Measurements from ENCODE around the gene THAP5.

DNA sequence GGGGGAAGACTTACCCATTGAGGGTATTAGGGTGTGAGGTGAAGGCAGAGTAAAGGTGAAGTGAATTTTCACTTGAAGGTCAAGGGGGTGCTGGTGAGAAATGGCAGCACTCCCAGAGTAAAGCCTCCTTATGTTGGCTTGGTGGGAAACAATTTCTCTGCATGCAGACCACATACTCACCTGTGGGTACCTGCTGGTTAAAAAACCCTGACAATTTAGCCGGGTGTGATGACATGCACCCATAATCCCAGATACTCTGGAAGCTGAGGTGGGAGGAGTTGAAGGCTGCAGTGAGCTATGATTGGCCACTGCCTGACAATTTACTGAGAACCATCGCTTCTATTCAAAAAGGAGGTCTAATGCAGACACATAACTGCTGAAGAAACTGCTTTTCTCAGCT is 5.7 kb upstream of the THAP5 start:
- TF ChIP-seq, protein P1, sequence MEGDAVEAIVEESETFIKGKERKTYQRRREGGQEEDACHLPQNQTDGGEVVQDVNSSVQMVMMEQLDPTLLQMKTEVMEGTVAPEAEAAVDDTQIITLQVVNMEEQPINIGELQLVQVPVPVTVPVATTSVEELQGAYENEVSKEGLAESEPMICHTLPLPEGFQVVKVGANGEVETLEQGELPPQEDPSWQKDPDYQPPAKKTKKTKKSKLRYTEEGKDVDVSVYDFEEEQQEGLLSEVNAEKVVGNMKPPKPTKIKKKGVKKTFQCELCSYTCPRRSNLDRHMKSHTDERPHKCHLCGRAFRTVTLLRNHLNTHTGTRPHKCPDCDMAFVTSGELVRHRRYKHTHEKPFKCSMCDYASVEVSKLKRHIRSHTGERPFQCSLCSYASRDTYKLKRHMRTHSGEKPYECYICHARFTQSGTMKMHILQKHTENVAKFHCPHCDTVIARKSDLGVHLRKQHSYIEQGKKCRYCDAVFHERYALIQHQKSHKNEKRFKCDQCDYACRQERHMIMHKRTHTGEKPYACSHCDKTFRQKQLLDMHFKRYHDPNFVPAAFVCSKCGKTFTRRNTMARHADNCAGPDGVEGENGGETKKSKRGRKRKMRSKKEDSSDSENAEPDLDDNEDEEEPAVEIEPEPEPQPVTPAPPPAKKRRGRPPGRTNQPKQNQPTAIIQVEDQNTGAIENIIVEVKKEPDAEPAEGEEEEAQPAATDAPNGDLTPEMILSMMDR (IDR thresholded peaks at IDR 0.05; ENCODE audit: low read length) = no peak
- TF ChIP-seq EZH2phosphoT487 (IDR thresholded peaks at IDR 0.05; ENCODE audit: low read length) = no peak

All from MM.1S (cell line).